Activated CD8-positive, alpha-beta memory T cell treated with anti-CD3 and anti-CD28 coated beads, Interleukin-2, amount 50 U/mL, for 24 hours (primary cell): ENCODE data around the gene FARS2.

Experiments used
- DNase-seq: peaks from one replicate; pipeline ENCODE4 v3.0.0-alpha.2; 2020; ENCODE audit errors: extremely low read depth

Gene FARS2

GRCh38 chr6:5379647-5380242 lies 118.4 kb downstream of the FARS2 start:
- DNase-seq, result no peak

- no peak for DNase-seq
Observed at GRCh38 chr6:5383856-5384255, 122.5 kb downstream of the FARS2 start.

- no peak for DNase-seq
Observed at GRCh38 chr6:5384276-5384675, 123.0 kb downstream of the FARS2 start.

GRCh38 chr6:5388326-5388725 lies 127.0 kb downstream of the FARS2 start:
- no peak for DNase-seq

GRCh38 chr6:5389086-5389745 lies 127.9 kb downstream of the FARS2 start:
- no peak for DNase-seq

- no peak for DNase-seq
Observed at GRCh38 chr6:5390177-5390576, 128.9 kb downstream of the FARS2 start.

GRCh38 chr6:5394280-5394679 lies 133.0 kb downstream of the FARS2 start:
- DNase-seq, result no peak

- no peak for DNase-seq
Observed at GRCh38 chr6:5395719-5396118, 134.4 kb downstream of the FARS2 start.

- DNase-seq, result no peak
Observed at GRCh38 chr6:5398530-5398929, 137.2 kb downstream of the FARS2 start.

- no peak for DNase-seq
Observed at GRCh38 chr6:5399391-5399790, 138.1 kb downstream of the FARS2 start.

- DNase-seq, result no peak
Observed at GRCh38 chr6:5401845-5402738, 140.8 kb downstream of the FARS2 start.

GRCh38 chr6:5403076-5403475 lies 141.8 kb downstream of the FARS2 start:
- DNase-seq, result no peak

- no peak for DNase-seq
Observed at GRCh38 chr6:5403609-5404008, 142.3 kb downstream of the FARS2 start.

GRCh38 chr6:5405976-5406375 lies 144.7 kb downstream of the FARS2 start:
- no peak for DNase-seq

- no peak for DNase-seq
Observed at GRCh38 chr6:5411414-5411813, 150.1 kb downstream of the FARS2 start.

GRCh38 chr6:5412017-5412416 lies 150.7 kb downstream of the FARS2 start:
- DNase-seq, result no peak

GRCh38 chr6:5412663-5413062 lies 151.3 kb downstream of the FARS2 start:
- DNase-seq, result no peak

- no peak for DNase-seq
Observed at GRCh38 chr6:5416250-5416649, 154.9 kb downstream of the FARS2 start.

GRCh38 chr6:5422321-5422915 lies 161.1 kb downstream of the FARS2 start:
- DNase-seq, result no peak

GRCh38 chr6:5423251-5423650 lies 161.9 kb downstream of the FARS2 start:
- no peak for DNase-seq

GRCh38 chr6:5424726-5425125 lies 163.4 kb downstream of the FARS2 start:
- DNase-seq, result no peak

- DNase-seq, result no peak
Observed at GRCh38 chr6:5425267-5425666, 164.0 kb downstream of the FARS2 start.
